NCI-H1048 (cell line): ENCODE data around the gene CSNK1G1.
"Not testable (repeated sequence)": the region's sequence is repeated elsewhere in the genome, so short reads cannot be mapped to it uniquely, and the experiment has no call there.

Experiments used
- DNase-seq: peaks from one replicate; lab custom pipeline; 2025; lab: John Stamatoyannopoulos, UW

Gene CSNK1G1

GRCh38 chr15:64355944-64356709, at the start of gene CSNK1G1:
TSS of gene CSNK1G1 (minus strand) at chr15:64356173. CDS start at chr15:64300499, 55,674 bp downstream.
- DNase-seq, result peak; percentile 90

DNA sequence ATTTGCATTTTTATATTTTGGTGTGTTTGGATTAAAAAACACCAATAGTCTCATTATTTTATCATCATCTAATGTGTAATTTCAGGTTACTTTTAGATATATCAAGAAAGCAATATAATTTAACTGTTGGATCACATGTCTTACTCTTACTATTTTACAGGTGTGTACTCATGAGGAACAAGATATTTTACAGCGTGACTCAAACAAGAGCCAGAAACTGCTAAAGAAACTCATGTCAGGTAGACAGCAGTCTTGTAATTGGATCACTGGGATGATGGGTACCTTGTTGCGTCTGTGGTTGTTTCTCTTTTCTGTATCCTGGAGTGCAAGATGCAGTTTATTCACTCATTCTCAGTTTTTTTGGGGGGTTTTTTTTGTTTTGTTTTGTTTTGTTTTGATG, 44.6 kb upstream of the CSNK1G1 start:
- DNase-seq, result no peak

- DNase-seq, result no peak
Observed at GRCh38 chr15:64398575-64398974, 42.6 kb upstream of the CSNK1G1 start.

DNA sequence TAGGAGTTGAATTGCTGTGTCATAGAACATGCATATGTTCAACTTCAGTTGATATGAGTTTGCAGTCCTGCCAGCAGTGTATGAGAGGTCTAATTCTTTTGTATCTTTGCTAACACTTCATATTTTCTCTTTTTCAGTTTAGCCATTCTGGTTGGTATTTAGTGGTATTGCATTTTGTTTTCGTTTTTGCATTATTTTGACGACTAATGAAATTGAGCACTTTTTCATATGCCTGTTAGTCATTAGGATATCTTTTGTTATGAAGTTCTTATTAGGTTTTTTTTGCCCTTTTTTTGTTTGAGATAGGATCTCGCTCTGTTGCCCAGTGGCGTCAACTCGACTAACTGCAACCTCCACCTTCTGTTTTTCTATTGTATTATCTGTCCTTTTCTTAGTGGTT, 40.8 kb upstream of the CSNK1G1 start:
- DNase-seq, result no peak

DNA sequence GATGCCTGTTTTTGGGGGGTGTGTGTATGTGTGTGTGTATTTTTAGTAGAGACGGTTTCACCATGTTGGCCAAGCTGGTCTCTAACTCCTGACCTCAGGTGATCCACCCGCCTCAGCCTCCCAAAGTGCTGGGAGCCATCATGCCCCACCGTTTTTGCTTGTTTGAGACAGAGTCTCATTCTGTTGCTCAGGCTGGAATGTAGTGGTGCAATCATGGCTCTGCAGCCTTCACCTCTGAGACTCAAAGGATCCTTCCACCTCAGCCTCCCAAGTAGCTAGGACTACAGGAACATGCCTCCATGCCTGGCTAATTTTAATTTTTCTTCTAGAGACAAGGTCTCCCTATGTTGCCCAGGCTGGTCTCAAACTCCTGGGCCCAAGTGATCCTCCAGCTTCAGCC, 36.5 kb upstream of the CSNK1G1 start:
- DNase-seq, result not testable (repeated sequence)

- DNase-seq, result no peak
Observed at GRCh38 chr15:64389036-64389435, 33.1 kb upstream of the CSNK1G1 start.

DNA sequence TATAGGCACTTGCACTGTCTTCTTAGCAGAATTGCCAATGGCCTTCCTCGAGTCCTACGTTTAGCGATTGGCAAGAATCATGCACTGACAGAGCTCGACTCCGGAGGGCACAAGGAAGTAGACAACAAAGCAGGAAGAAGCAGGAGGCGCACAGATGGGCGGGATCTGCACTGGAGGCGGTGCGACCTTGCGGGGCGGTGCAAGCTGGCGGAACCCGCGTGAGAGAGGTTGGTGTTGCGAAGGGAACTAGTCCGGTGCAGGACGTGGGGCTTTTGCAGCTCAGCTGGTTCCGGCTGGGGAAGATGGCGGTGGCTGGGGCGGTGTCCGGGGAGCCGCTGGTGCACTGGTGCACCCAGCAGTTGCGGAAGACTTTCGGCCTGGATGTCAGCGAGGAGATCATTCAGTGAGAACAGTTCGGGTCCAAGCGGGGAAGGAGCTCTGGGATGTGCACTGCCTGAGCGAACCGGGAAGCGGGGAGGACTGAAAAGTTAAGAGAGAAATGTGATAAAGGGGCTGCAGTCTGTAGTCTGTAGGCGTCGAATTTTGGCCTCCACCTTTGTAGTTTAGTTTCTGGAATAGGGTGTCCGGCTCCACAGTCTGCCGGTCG, 31.7 kb upstream of the CSNK1G1 start, which contains the start of gene TRIP4:
Gene TRIP4 (plus strand): TSS at position 275 of the 607 bp plus-strand sequence. CDS start 28 bp downstream, at position 303.
- DNase-seq, result peak; percentile 89

DNA sequence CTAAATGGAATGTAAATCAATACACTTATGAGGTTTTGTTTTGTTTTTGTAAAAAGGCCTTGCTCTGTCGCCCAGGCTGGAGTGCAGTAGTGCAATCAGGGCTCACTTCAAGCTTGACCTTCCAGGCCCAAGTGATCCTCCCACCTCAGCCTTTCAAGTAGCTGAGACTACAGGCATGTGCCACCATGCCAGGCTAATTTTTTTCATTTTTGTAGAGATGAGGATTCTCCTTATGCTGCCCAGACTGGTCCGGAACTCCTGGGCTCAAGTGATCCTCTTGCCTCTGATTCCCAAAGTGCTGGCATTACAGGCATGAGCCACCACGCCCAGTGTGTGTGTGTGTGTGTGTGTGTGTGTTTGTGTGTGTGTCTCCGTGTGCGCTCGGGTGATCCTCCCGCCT, 30.3 kb upstream of the CSNK1G1 start:
- DNase-seq, result no peak

DNA sequence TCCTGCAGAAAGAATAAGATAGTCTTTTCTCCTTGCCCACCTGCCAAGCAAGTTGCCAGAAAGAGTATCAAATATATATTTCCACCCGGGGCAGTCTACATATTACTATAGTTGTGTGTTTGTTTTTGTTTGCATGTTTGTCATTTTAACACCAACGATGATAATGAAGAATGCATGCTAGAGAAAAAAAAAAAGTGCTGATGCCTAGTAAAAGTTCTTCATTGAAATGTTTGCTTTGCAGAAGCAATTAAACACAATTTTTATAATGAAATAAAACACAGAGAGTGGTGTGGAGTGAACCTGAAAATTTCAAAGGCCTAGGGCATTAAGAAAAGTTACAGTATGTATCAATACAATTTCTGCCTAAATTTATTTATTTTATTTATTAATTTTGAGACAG, 27.8 kb upstream of the CSNK1G1 start:
- DNase-seq, result no peak

DNA sequence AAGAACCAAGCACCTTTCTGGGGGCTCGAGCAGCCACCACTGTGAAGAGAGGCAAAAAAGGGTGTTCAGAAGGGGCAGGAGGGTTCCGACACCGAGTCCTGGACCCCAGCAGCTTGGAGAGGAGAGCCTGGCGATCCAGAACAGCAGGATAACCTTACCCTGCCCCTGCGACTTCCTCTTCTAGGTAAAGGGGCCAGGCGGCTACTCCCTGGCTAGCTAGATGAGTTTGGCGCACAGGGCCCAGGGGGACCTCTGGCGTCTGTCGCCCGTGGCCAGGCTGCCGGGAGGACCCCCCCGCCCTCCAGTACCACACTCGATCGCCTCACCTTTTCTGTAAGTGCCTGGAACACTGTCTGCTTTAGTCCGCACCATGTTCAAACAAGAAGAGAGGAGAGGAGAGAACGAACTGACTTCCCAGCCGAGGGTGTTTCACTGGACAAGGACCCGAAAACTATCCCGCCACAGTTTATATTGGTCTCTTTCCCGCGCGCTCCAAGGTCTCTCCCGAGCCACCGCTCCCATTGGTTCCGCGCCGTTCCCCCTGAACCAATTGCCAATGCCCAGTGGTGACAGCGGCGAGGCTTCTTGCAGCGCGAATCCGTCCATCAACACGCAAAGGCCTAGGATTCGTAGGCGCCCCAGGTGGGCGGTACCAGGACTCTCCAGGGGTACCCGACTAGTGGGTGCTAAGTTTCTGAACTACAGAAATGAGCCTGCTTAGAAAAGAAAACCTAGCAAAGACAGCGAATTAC, 25.2 kb upstream of the CSNK1G1 start, which contains the start of gene PCLAF:
Gene PCLAF (minus strand): TSS at position 442 of the 752 bp plus-strand sequence. CDS start 70 bp downstream, at position 372.
- DNase-seq, result peak; percentile 93

DNA sequence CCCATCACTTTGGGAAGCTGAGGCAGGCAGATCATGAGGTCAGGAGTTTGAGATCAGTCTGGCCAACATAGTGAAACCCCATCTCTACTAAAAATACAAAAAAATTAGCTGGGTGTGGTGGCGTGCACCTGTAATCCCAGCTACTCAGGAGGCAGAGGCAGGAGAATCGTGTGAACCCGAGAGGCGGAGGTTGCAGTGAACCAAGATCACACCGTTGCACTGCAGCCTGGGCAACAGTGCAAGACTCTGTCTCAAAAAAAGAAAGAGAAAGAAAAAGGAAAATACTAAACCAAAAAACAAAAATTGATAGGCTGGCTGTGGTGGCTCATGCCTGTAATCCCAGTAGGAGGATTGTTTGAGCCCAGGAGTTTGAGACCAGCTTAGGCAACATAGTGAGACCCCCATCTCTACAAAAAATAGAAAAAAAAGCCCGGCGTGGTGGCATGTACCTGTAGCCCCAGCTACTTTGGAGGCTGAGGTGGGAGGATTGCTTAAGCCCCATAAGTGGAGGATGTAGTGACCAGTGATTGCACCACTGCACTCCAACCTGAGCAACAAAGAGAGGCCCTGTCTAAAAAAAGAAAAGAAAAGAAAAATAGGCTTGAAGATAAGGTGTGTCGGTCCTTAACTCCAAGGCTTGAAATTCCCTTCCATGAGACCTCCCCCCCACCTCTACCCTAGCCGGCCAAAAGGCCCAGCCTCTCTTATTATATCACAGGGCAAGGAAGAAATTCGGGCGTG, 24.3 kb upstream of the CSNK1G1 start:
- not testable (repeated sequence) for DNase-seq

DNA sequence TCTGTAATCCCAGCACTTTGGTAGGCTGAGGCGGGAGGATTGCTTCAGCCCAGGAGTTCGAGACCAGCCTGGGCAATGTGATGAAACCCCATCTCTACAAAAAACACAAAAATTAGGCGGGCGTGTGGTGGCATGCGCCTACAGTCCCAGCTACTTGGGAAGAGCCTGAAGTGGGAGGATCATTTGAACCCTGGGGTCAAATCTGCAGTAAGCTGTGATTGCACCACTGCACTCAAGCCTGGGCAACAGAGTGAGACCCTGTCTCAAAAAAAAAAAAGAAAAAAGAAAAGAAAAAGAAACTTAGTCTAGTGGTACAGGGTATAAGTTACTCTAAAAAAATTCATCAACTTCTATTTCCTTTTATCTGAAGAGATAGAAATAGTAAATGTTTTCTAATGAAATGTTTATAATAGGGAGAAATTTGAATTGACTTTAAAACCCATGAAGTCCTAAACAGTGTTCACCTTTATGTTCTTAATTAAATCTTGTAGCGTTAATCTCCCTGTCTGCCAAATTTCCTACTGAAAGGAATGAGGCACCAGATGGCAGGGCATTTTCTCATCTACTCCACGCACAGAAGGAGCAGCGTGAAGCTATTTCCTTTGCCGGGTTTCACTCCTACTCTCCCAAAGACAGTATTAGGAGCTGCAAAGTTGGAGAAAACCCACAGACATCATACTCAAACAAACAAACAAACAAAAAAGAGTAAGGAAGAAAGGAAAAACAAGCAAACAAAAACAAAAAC, 23.4 kb upstream of the CSNK1G1 start:
- DNase-seq, result no peak

DNA sequence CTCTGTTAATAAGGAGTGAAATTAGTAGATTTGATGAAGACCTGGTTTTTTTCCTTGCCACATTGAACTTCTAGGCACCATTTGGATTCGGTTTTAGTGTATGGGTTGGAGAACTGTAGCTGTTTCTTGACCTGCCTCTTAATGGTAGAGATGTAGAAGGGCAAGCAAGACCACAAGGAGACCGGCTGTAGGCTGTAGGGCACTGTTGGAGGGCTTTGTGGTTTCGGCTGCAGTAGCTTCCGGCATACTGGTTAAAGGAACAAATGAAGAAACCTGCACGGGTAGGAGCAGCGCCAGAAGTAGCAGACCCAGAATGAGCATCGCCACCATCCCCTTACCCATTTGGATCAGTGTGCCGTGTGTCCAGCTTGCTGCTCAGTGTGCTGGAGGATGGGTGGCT, 17.4 kb upstream of the CSNK1G1 start:
- DNase-seq, result no peak

- DNase-seq, result not testable (repeated sequence)
Observed at GRCh38 chr15:64371383-64371782, 15.4 kb upstream of the CSNK1G1 start.

DNA sequence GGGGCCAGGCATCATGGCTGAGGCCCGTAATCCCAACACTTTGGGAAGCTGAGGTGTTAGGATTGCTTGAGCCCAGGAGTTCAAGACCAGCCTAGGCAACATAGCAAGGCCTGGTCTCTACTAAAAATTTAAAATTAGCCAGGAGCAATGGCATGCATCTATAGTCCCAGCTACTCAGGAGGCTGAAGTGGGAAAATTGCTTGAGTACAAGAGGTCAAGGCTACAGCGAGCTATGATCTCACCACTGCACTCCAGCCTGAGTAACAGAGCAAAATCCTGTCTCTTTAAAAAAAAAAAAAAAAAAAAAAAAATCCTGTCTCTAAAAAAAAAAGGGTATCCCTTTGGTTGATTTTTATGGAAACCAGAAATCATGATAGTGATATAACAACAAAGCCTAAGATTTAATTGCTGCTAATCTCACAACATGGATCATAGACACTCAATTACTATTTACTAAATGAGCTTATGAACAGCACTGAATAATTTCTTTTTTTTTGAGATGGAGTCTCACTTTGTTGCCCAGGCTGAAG, 13.2 kb upstream of the CSNK1G1 start:
- DNase-seq, result no peak

DNA sequence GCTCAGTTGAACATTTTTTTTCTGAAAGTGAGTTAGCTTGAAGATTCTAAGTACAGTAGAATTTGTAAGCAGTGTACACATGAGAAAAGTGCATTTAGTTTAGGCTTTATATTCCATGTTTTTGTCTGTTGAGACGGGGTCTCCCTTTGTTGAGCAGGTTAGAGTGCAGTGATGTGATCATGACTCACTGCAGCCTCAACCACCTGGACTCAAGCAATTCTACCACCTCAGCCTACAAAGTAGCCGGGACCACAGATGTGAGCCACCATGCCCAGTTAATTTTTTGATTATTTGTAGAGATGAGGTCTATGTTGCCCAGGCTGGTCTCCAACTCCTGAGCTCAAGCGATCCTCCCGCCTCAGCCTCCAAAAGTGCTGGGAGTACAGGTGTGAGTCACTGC, 5.3 kb upstream of the CSNK1G1 start:
- DNase-seq, result no peak

DNA sequence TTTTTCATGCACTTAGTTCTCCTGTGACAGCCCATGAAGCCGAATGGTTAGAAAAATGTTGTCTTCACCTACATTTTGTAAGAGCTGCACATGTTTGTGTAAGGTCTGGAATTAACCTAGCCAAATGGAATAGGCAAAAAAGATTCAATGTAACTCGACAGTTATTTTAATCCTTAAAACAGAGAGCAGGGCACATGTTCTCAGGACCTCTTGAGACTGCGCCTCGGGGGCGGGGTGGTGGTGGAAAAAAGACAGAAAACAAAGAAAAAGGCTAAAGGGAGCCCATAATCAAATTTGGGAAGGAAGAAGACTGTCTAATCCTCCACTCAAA, 702 bp upstream of the CSNK1G1 start:
- DNase-seq, result no peak

DNA sequence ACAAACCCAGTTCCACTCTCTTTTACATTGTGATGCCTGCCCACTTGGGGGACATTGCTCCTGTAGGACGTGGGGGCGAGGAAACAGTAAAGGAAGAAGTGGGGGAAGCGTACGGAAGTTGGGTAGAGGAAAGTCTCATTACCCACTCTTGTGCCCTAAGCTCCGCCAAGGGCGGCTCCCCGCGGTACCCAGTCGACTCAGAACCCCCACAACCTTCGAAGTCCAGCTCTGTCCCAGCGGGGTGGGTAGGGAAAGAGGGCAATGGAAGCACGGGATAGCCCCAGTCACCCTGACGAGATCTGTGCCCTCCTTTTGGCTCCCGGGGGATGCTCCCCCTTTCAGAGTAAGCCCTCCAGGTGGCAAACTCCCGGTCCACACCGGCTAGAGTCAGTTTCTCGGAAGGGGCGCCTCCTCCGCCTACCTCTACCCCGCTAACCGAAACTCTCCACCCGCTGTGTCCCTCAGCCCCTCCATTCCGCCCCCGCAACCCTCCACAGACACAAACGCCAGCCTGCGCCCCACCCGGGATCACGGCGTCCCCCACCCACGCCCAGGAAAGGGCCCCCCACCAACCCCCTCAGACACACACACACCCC, 527 bp downstream of the CSNK1G1 start:
- no peak for DNase-seq

DNA sequence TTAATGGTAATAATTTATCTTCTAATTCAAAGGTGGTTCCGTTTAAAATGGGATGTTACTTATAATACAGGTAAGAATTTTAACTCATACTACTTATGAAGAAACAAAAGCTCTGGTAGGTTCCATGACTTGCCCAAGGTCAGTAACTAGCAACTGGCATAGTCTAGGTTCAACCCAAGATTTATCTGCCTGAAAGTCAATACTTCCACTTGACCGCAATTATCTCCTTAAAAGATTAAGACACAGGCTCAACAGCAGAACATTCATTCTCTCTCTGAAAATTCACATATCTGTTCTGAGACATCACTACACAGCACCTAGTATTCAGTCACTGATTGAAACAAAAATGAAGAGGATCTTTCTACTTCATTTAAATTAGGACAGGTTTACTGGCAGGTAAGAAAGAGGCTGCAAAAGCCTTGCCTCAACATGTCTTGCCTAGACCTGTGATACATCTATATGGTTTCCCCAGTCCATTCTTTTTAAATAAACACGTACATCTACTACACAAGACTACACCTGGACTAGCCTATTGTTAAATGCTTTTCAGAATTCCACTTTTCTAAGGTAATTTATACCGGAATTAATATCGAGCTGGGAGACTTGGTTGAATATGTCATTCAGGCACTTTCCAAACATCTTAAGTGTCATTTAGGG, 1.2 kb downstream of the CSNK1G1 start:
- no peak for DNase-seq

DNA sequence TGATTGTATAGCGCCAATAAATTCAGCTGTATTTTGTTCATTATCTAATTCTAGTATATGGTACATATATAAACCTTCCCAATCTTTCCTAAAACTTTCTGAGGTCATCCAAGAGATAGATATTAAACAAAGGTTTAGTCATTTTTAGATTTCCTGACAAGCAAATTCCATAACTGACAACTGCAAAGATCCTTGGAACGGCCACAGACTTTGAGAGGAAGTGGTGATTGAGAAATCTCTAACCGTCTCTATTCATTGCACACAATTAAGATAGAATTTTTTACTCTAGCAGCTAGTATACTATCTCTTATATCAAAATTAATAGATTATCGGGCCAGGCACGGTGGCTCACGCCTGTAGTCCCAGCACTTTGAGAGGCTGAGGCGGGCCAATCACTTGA, 4.7 kb downstream of the CSNK1G1 start:
- DNase-seq, result no peak
